Measurements from ENCODE around the gene ARMC5.

DNA sequence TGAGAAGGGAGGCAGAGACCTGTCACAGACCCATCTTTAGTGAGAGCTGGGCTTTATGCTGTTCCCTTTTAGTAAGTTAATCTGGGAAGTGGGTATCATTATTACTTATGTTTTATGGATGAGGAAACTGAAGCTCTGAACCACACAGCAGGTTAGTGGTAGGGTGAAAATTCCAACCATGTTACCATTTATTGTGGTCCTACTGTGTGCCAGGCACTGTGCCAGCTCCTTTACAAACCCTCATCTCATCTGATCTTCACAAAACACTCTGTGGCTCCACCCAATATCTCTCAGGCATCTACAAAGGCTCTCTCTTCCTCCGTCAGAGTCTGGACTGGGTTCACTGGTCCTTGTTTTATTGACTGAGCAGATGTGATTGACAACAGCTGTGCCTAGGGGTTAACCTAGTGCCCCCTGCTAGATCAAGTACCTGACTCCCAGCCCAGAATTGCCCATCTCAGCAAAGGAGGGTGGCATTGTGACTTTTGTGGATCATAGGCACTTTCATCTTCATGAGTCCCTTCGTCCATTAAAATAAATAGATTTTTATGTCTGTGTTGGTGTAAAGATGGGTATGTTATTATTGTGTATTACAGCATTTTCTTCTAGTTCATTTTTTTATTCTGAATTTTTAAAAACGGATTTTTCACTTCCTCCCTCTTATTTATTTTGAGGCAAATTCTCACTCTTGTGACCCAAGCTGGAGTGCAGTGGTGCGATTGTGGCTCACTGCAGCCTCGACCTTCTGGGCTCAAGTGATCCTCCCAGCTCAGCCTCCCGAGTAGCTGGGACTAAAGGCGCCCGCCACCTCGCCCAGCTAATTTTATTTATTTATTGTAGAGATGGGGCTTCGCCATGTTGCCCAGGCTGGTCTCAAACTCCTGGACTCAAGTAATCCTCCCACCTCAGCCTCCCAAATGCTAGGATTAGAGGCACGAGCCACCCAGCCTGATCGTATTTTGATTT is 15.8 kb downstream of the ARMC5 start:
- TF ChIP-seq, protein P1, sequence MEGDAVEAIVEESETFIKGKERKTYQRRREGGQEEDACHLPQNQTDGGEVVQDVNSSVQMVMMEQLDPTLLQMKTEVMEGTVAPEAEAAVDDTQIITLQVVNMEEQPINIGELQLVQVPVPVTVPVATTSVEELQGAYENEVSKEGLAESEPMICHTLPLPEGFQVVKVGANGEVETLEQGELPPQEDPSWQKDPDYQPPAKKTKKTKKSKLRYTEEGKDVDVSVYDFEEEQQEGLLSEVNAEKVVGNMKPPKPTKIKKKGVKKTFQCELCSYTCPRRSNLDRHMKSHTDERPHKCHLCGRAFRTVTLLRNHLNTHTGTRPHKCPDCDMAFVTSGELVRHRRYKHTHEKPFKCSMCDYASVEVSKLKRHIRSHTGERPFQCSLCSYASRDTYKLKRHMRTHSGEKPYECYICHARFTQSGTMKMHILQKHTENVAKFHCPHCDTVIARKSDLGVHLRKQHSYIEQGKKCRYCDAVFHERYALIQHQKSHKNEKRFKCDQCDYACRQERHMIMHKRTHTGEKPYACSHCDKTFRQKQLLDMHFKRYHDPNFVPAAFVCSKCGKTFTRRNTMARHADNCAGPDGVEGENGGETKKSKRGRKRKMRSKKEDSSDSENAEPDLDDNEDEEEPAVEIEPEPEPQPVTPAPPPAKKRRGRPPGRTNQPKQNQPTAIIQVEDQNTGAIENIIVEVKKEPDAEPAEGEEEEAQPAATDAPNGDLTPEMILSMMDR (IDR thresholded peaks at IDR 0.05): no peak
- TF ChIP-seq EZH2phosphoT487 (IDR thresholded peaks at IDR 0.05): no peak
